Right kidney (tissue), 1 donor: ENCODE measurements around the gene GPC4.
"Not testable (repeated sequence)": the region's sequence is repeated elsewhere in the genome, so short reads cannot be mapped to it uniquely, and the experiment has no call there.

Experiments
- DNase-seq: peaks from one replicate; pipeline ENCODE4 v3.0.0-alpha.2; 2016

The GPC4 gene

DNA sequence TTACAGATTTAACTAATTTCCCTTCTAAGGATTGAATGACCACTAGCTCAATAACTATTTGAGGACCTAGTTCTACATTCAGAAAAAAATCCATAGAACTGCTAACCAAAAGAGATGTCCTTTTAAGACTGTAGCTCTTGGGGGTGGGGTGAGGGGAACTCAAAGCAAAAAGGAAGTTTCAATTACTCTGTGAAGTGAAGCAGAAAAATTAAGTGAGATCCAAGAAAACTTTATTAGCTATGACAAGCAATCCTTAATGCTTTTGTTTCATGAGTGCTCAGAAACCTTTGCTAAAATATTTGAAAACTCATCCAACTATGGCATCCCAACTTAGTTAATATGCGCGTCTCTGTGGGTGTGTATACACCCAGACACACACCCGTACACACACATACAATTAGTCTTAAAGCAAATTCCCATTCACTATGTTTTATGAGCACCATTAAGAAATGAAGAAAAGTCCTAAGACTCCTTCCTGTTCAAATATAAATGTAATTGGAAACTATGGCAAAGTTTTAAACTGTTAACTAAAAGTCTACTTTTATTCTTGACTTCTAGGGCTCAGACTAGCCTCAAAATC is 44.5 kb downstream of the GPC4 start:
- no peak for DNase-seq

DNA sequence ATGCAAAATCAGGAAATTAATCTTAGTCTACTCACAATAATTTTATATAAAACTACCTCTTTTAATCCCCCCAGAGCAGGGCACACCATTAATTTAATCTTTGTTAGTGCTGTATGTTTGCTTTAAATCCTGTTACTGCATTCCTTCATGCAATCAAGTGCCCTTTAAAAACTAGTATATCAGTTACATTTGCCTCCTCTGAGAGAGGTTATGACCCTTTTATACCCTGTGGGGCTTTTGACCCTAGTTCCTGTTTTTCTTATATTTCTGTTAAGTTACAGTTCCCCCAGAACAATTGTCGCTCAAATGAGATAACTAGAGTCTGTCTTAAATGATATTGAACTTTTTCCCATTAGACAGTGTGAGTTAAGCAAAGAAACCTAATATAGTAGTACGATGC is 46.2 kb downstream of the GPC4 start:
- DNase-seq: no peak

DNA sequence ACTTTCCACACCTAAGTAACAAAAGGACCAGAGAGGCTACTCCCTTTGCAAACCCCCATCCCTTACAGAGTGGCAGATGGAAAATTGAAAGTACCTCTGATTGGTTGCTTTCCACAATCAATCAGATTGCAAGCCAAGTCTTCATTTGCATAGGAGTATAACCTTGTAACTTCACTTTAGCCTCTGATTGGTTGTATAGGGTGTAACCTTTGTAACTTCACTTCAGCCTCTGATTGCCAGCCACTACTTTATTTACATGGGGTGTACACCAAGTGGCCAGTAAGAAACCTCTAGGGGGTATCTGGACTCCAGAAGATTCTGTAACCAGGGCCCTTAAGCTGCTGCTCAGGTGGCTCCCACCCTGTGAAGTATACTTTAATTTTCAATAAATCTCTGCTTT is 48.6 kb downstream of the GPC4 start:
- no peak for DNase-seq

DNA sequence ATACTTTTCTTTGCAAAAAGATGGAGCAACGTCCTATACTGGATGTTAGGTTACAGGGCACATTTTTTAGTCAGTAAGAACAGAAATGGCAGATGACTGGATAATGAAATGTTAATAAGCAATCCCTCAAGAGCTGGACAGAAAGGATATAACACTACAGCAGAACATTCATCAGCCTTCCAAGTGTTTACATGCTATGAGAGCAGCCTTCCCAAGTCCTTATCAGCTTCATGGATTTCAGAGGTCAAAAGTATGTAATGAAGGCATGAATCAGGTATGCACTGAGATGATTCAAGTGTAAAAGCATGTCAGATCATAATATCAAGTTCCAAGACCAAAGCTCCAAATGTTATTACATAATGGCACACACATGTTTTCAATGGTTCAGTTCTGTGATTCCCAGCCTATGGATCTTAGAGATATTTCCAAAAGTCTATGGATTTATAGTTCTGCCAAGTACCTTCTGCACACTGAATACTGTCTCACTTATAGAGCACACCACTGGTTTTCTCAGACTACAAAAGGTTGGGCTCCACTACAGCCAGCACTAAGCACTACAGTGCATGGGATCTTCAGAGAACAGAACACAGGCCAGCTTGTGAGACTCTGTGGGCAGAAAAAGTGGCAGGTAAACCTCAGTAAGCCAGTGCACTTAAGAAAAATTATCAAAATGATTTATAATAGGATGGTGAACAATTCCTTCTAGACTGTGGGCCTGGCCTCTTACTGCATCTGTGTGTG is 49.2 kb downstream of the GPC4 start:
- DNase-seq: no peak

DNA sequence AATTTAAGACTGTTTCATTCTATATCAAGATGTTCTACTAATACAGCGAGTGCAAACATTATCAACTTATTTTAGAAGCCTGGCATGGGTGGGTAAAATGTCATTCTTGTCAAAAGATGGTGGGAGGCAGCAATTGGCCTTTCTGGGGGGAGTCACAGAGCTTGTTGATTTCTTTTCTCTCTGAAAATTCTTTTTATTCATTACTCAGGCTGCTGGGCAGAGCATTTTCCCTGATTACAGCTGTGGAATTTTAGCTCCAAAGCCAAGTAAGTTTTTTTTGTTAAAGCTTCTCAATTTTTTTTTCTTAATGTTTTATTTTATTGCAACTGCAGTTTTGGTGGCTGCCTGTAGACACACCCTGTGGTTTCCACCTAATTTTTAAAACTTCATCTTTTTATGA is 50.4 kb downstream of the GPC4 start:
- DNase-seq: no peak

DNA sequence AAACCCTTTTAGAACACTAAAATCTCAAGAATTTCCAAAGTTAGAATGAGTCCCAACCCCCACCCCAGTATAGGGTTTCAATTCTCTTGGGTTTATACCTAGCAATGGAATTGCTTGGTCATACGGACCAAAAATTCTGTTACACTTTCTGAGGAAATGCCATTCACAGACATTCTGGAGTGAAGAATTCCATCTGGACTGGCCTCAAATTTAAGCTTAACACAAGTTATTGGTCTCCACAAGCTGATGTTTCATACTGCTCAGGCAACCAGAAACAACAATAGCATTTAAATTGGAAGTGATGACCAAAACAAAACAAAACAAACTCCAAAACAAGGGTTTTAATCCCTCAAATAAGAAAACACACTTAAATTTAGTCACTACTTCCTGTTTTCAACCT is 51.1 kb downstream of the GPC4 start:
- DNase-seq: no peak

DNA sequence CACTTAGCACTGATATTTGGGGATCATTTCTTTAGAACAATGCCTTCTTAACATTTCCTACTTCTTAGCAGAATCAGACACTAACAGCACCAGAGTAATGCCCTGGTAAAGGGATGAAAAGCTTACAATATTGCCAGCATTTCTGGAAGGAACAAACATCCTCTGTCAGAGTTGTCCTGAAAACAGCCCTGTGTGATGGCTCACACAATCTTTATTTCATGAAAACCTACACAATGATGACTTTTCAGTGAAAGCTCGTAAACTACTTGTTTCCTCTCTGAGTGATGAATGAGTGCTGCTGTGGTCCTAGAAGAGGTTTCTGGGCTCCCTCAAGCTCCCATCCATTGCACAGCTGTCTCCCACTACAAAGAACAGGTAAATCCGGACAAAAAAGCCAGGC is 52.8 kb downstream of the GPC4 start:
- no peak for DNase-seq

DNA sequence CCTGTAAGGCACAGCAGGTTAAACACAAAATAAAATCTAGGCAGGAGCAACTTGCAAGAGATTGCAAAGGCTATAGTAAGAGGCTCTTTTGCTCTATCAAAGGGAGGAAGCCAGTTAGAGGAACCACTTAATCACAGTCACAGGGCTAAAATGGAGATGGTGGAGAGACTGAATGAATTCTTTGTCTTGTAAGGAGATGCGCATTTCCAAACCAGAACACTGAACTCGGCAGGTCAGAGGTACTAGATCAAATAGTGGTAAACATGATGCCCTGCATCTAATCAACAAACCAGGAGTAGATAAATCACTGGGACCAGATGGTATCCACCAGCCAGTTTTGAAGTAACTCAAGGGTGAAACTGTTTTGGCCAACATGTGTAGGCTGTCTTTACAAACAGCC is 55.8 kb downstream of the GPC4 start:
- DNase-seq: no peak

DNA sequence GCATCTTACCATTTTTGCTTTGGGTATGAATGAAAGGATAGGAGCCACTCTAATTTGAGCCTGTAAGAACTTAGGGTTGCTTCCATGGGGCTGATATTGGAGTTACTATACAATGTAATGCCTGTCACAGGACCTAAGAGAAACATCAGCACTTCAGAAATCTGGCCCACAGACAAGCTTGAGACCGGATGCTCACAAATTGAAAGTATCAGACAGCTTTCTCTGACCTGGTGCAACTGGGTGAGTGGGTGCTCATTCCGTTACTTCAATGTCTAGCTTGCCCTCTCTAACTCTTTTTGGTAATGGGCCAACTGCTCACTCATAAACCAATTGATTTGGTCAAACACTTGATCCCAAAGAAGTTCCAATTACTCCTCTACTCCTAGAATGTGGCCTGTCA is 62.1 kb downstream of the GPC4 start:
- no peak for DNase-seq

DNA sequence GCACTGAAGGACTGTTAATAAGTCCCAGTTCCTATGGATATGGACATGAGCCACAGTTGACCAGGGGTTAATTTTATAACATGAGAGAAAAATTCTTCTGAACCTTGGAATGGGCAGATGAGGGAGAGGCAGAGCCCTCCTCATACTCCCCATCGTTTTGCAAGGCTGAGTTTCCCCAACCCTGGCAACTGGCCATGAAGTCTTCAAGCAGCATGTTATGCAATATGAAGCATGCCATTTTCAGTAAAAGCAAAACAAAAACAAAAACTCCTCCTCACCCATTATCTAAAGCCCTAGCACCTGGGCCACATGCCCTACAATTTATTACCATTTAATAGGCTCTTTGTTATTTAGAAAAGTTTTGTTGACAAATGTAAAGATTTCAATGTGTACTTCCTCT is 64.5 kb downstream of the GPC4 start:
- DNase-seq: no peak

DNA sequence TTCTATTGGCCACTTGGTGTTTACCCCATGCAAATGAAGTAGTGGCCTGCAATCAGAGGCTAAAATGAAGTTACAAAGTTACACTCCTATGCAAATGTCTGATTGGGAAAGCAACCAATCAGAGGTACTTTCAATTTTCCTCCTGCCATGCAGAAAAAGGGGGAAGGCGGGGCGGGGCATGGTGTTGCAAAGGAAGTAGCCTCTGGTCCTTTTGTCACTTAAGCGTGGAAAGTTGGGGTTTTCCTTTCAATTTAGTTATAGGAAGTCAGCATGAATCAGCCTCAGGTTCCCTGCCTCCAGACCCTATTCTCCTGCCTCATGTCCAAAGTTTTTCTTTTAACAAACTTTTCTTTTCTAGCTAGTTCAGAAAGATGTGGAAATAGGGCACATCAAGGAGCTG is 69.3 kb downstream of the GPC4 start:
- DNase-seq: no peak

DNA sequence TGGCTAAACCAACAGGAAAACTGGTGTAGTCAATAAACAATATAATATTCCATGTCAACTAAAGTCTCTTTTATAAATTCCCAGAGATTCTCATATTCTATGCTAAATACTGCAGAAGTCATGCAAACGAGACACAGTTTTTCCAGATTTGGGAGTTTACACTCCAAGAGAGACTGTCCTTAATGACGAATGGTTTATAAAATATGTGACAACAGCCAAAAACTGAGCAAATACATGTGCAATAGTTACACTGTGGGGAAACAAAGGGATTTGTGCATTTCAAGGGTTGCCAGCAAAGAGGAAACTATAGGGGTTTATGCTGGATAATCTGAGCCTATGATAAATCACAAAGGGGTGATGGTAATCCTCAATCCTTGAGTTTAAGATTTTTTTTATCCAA is 75.7 kb downstream of the GPC4 start:
- no peak for DNase-seq

DNA sequence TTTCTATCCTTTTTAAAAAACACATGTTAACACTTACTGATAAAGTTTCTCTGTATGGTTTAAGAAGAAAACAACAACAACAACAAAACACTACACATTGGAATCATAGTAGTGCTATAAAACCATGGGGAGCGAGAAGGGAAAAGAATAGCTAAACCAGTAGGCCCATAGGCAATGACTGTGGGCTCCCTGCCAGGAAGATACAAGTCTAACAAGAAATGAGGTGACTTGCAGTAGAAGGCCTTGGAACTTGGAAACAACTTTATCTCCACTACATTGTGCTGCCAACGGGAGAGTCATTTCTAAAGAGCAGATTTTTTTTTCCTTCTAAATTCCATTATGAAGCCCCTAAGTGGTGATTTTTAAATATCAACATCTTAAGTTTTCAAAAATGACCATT is 78.0 kb downstream of the GPC4 start:
- DNase-seq: no peak

DNA sequence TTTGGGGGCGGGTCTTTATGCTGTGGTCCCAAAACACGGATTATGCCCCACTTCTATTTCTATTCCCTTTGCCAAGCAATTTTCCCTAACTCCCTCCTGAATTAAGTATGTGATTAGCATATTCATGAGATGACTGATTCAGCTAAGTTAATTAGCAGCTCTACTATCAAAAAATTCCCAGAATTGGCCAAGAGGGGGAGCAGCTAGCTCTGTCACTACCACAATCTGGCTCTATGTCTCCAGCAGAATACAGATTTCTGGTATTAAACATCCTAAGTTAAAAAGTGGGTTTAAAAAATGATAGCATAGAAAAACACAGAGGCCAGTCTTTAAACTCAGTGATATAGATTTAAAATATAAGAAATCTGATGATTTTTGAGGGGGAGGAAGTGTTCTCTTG is 80.3 kb downstream of the GPC4 start:
- no peak for DNase-seq

DNA sequence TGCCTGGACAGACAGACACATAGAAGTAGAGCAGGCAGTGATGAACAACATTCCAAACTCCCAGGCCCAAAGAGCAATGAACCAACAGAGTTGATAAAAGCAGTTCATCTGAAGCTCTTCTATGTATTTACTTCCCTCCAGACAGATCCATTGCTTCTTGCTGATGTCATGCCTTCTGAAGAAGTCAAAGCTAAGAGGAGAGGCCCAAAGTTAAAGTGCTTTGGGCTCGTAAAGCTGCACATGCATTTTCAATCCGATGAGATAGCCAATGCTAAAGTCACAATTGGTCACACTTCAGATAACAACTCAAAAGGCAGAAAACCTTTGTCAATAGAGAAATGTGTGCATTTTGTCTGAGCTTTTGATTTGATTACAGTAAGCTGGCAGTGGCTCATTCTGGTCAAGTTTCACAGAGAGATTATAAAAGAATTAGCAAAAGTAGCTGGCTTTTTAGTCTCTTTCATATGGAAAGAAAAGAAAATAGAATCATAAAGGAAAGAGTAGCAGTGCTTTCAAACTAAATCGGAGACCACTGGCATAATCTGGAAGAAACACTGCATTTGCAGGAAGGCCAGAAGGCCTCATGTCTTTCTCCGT is 82.0 kb downstream of the GPC4 start:
- DNase-seq: no peak

DNA sequence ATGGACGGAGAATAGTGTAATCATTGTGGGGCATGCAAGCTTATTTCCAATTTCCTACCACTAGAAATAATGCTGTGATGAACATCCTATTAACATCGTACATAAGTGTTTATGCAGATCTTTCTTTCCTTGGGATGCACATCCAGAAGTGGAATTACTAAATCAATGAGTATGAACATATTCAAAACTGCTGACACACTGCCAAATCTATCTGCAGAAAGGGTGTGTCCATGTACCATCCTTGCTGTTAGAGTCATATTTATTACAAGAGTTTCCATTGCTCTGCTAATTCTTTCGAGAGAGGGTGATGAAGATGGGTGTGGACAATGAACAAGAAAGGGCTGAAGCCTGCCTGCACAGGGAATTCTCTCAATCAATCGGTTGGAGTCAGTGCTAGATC is 82.6 kb downstream of the GPC4 start:
- no peak for DNase-seq

DNA sequence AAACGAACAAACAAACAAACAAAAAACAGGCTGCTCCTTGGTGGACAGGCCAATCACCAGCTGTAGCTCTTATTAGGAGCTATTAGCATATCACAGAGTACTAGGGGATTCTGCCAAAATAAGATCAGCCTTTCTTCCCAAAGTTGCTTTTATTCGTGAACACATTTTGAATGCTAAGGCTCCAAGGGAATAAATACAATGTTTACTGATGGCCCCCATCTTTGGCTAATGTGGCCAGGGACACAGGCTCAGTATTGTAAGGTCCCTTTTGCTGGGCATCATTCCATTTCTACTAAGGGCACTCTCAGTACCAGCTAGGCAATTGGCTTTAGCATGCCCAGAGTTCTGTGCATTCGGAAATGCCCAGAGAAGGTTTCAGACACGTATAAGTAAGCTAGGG is 84.3 kb downstream of the GPC4 start:
- DNase-seq: no peak

DNA sequence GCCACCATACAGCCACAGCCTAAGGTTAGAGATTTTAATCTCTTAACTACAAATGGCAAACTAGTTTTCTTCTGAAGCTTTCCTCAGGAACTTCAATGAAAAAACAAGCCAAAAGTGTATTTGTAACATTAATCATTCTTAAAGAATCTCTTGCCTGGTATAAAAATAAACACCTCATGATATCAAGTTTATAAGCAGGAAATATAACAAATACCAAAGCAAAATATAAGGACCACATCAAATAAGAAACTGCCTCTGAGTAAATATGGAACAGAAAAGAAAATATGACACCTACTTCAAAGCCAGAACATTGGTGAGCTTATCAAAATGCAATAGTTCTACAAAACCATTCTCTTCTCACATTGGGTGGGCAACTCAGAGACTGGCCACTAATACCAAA is 89.9 kb downstream of the GPC4 start:
- no peak for DNase-seq

DNA sequence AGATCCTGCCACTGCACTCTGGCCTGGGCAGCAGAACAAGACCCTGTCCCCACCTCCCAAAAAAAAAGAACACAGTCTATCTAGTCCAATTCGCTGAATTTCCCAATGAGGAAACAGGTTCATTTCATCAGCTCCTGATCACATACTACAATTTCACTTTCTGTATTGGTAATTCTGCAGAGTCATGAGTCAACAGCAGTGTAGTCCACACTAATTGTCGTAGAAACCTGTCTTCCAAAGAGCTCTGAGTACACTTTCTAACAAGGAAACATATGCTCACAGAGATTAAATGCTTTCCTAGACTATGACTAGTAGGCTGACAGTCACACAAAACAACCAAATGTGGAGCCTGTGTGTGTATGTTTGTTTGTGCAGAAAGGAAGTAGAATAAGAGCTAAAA is 91.9 kb downstream of the GPC4 start:
- DNase-seq: no peak

DNA sequence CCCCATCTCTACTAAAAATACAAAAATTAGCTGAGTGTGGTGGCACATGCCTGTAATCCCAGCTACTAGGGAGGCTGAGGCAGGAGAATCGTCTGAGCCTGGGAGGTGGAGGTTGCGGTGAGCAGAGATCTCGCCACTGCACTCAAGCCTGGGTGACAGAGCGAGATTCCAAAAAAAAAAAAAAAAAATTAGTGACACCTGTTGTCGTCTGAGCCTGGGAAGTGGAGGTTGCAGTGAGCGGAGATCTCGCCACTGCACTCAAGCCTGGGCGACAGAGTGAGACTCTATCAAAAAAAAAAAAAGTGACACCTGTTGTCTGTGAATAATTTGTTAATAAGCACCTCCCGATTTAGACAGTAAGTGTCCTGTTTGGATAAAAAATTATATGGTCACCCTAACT is 93.0 kb downstream of the GPC4 start:
- DNase-seq: not testable (repeated sequence)

DNA sequence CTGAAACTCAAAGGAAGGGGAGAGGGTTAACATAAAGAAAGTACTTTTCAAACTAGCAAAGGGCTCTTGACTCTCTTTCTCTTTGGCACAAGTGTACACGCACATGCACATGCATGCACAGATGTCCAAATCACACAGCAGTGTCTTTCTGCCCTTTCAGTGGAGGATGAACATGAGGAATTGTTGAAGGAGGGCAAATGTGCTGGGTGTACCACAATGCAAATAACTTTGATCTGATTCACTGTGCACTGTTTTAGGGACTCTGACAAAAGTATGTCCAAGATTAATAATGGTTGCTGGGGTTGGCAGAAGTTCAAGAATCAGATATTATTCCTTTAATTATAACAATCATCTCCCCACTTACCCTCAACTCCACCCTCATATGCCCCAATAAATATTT is 93.8 kb downstream of the GPC4 start:
- no peak for DNase-seq

DNA sequence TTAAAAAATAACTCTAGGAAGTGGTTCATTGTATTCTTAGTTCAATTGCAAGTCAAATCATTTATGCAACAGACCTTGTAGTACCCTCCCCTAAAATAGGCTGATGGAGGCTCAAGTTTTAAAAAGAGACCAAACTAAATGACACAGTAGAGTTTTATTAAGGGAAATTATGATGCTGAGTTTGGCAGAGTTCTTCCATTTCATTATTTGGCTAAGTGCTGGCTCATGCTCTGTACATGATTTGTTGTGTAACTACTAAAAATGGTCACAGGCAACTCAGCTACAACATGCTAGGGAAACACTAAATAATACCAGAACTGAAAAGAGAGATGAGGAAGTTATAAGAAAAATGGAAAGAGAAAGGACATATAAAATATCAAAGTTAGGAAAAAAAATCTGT is 101.0 kb downstream of the GPC4 start:
- DNase-seq: no peak

DNA sequence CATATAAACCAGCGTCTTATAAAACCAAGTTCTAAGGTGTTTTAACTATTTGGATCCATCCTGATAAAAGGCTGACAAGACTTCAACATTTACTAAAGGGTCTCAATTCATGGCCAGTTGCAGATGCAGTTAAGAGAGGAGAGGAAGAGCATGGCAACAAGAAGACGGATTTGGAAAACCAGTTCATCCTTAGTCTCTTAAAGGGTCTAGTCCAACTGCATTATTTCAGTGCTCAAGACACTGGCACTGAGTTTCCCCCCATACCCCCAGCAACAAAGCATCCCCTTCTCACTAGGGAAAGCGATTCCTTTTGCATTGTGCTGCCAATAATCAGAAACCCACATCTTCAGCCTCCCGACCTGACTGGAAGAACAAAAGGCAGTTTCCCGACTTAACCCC is 106.8 kb downstream of the GPC4 start:
- no peak for DNase-seq
